Ascending aorta (tissue), 2 donors: ENCODE data around the gene NDUFA8. TPM values are rescaled to one million over a fixed set of nuclear protein-coding genes. Genes with fewer than 3 reads are reported as not detected.

Source experiments
- DNase-seq, 2 donors: peaks; one replicate each; pipeline ENCODE4 v3.0.0-alpha.2; 2019; ENCODE audit warnings: low spot score in 2 of 2
- H3K27ac ChIP-seq, 2 donors: fragments of 200-600 bp; sonication (generic); one replicate each; pipeline ENCODE4 v1.5.1; 2016 to 2017; ENCODE audit warnings: mild to moderate bottlenecking in 1 of 2
- H3K27me3 ChIP-seq: fragments of 200-600 bp; sonication (generic); one replicate; pipeline ENCODE4 v1.5.1; 2017
- H3K36me3 ChIP-seq, 2 donors: fragments of 200-600 bp; sonication (generic); one replicate each; pipeline ENCODE4 v1.5.1; 2016
- H3K4me1 ChIP-seq, 2 donors: fragments of 200-600 bp; sonication (generic); one replicate each; pipeline ENCODE4 v1.5.1; 2016 to 2017; ENCODE audit warnings: mild to moderate bottlenecking in 1 of 2
- H3K4me3 ChIP-seq, 2 donors: fragments of 200-600 bp; sonication (generic); one replicate each; pipeline ENCODE4 v1.5.1; 2016 to 2017; ENCODE audit warnings: mild to moderate bottlenecking in 1 of 2
- H3K9me3 ChIP-seq, 2 donors: fragments of 200-600 bp; sonication (generic); one replicate each; pipeline ENCODE4 v1.5.1; 2016
- CTCF ChIP-seq, 3 experiments: fragments of 200-600 bp in 2 of 3; fragments of 450-650 bp in 1 of 3; sonication (generic) in 2 of 3; IDR thresholded peaks; one replicate each; pipeline ENCODE4 v1.5.1; 2016 to 2019; ENCODE audit warnings: antibody characterized with exemption in 3 of 3, mild to moderate bottlenecking in 1 of 3, moderate library complexity in 1 of 3
- intact Hi-C: fragments of 100-400 bp; cut with DNase I; formaldehyde crosslinking; loops from one replicate; pipeline ENCODE4 v1.15.1; 2023
- total RNA-seq: library from RNA; depleted of rRNA; stranded (reverse); fragments of >200 nt; gene quantifications from one replicate; pipeline ENCODE4 v1.1.0, GENCODE V29; 2016

NDUFA8 gene
- 21.4 TPM for total RNA-seq

- H3K27ac ChIP-seq = peak within 1 kb of the TSS; percentile 62 to 68
- H3K4me1 ChIP-seq = peaks cover 0 to 11% of the 10 kb centered on the region in 2 donors
- peak within 1 kb of the TSS; percentile 97 for H3K4me3 ChIP-seq
- H3K9me3 ChIP-seq = no peaks in the 10 kb centered on the region
- no peaks in the 10 kb centered on the region for H3K36me3 ChIP-seq
- H3K27me3 ChIP-seq = no peaks in the 10 kb centered on the region
- peak; percentile 86 to 98 for DNase-seq
- TF ChIP-seq CTCF (IDR thresholded peaks at IDR 0.05) = peak in 1 of 3 experiments; percentile 21
- intact Hi-C loops = loop anchor here (1.0 kb wide), 1 partner anchor 105 kb away; the partner anchor contains the start of genes MRRF and RBM18
These were observed at the start of gene NDUFA8, which contains the start of gene MORN5 for GRCh38 chr9:122159026-122159924. NDUFA8 (minus strand) TSS chr9:122159779; CDS start chr9:122159677, 102 bp downstream. MORN5 (plus strand) TSS chr9:122159908; CDS start chr9:122159973, 65 bp downstream.

GRCh38 chr9:122207096-122207495 lies 47.5 kb upstream of the NDUFA8 start:
- H3K27ac ChIP-seq = no peak overlapping the region
- intact Hi-C loops = no loop called here
- H3K4me3 ChIP-seq = no peak overlapping the region
- no peaks in the 10 kb centered on the region for H3K4me1 ChIP-seq
- H3K9me3 ChIP-seq = no peaks in the 10 kb centered on the region
- no peaks in the 10 kb centered on the region for H3K27me3 ChIP-seq
- no peak for TF ChIP-seq CTCF (IDR thresholded peaks at IDR 0.05)
- DNase-seq = no peak
- no peaks in the 10 kb centered on the region for H3K36me3 ChIP-seq

GRCh38 chr9:122206118-122207046 lies 46.8 kb upstream of the NDUFA8 start:
- no peaks in the 10 kb centered on the region for H3K27me3 ChIP-seq
- intact Hi-C loops = no loop called here
- DNase-seq = no peak
- no peaks in the 10 kb centered on the region for H3K36me3 ChIP-seq
- no peak overlapping the region for H3K27ac ChIP-seq
- H3K9me3 ChIP-seq = no peaks in the 10 kb centered on the region
- H3K4me1 ChIP-seq = no peaks in the 10 kb centered on the region
- no peak overlapping the region for H3K4me3 ChIP-seq
- no peak for TF ChIP-seq CTCF (IDR thresholded peaks at IDR 0.05)

- TF ChIP-seq CTCF (IDR thresholded peaks at IDR 0.05) = no peak
- no peaks in the 10 kb centered on the region for H3K9me3 ChIP-seq
- no peak overlapping the region for H3K27ac ChIP-seq
- H3K36me3 ChIP-seq = no peaks in the 10 kb centered on the region
- H3K27me3 ChIP-seq = no peaks in the 10 kb centered on the region
- H3K4me3 ChIP-seq = no peak overlapping the region
- intact Hi-C loops = no loop called here
- DNase-seq = no peak
- H3K4me1 ChIP-seq = no peaks in the 10 kb centered on the region
These were observed 45.6 kb upstream of the NDUFA8 start for GRCh38 chr9:122205176-122205575.

GRCh38 chr9:122204491-122204890 lies 44.9 kb upstream of the NDUFA8 start:
- Histone ChIP-seq H3K27ac (no peak overlapping the region), H3K4me1 (no peaks in the 10 kb centered on the region), H3K36me3 (no peaks in the 10 kb centered on the region), H3K9me3 (no peaks in the 10 kb centered on the region), H3K4me3 (no peak overlapping the region), H3K27me3 (no peaks in the 10 kb centered on the region)
- intact Hi-C loops = no loop called here
- no peak for DNase-seq
- no peak for TF ChIP-seq CTCF (IDR thresholded peaks at IDR 0.05)
